DOHH2 (cell line): ENCODE results near the gene AFAP1.

ENCODE experiments used
- H3F3A ChIP-seq: fragments of 200-600 bp; sonication (generic), shearing (Covaris generic); 2 replicates; pipeline ENCODE4 v1.6.0; 2016; ENCODE audit warnings: antibody characterized with exemption, mild to moderate bottlenecking; ENCODE audit not compliant: control insufficient read depth, insufficient read depth
- H3K27ac ChIP-seq: fragments of 200-600 bp; sonication (generic); 2 replicates; pipeline ENCODE4 v1.5.1; 2014; ENCODE audit warnings: low read depth, mild to moderate bottlenecking, low read length, moderate library complexity
- H3K27me3 ChIP-seq: fragments of 200-600 bp; sonication (generic); 2 replicates; pipeline ENCODE4 v1.6.1; 2014; ENCODE audit warnings: mild to moderate bottlenecking, low read length, mixed read lengths; ENCODE audit not compliant: control insufficient read depth
- H3K36me3 ChIP-seq: fragments of 200-600 bp; sonication (generic); 2 replicates; pipeline ENCODE4 v1.6.1; 2014; ENCODE audit warnings: mild to moderate bottlenecking, low read length, moderate library complexity, mixed read lengths; ENCODE audit not compliant: control insufficient read depth
- H3K4me1 ChIP-seq: fragments of 200-600 bp; sonication (generic); 2 replicates; pipeline ENCODE4 v1.6.1; 2014; ENCODE audit warnings: mild to moderate bottlenecking, low read length, mixed read lengths; ENCODE audit not compliant: control insufficient read depth
- H3K4me2 ChIP-seq: fragments of 200-600 bp; sonication (generic); 2 replicates; pipeline ENCODE4 v1.6.0; 2014; ENCODE audit warnings: mild to moderate bottlenecking, low read length, moderate library complexity
- H3K4me3 ChIP-seq: fragments of 200-600 bp; sonication (generic); 2 replicates; pipeline ENCODE4 v1.5.1; 2014; ENCODE audit warnings: mild to moderate bottlenecking, low read length, mixed read lengths
- H3K79me2 ChIP-seq: fragments of 200-600 bp; sonication (generic); 2 replicates; pipeline ENCODE4 v1.6.1; 2014; ENCODE audit warnings: mild to moderate bottlenecking, low read length, mixed read lengths; ENCODE audit not compliant: control insufficient read depth
- H3K9me2 ChIP-seq: fragments of 200-600 bp; sonication (generic); replicated peaks from 2 replicates; pipeline ENCODE4 v1.6.1; 2014; ENCODE audit warnings: mild to moderate bottlenecking, low read length, mixed read lengths; ENCODE audit not compliant: control insufficient read depth
- H3K9me3 ChIP-seq: fragments of 200-600 bp; sonication (generic); 2 replicates; pipeline ENCODE4 v1.6.1; 2014; ENCODE audit warnings: antibody characterized with exemption, low read length, mixed read lengths; ENCODE audit not compliant: control insufficient read depth, insufficient read depth
- H4K20me1 ChIP-seq: fragments of 200-600 bp; sonication (generic); 2 replicates; pipeline ENCODE4 v1.6.0; 2014; ENCODE audit warnings: low read depth, mild to moderate bottlenecking, antibody characterized with exemption, low read length, moderate library complexity; ENCODE audit not compliant: control insufficient read depth, insufficient read depth
- EZH2phosphoT487 ChIP-seq: fragments of 200-600 bp; sonication (generic); IDR thresholded peaks from 2 replicates; pipeline ENCODE4 v1.6.1; 2017; ENCODE audit warnings: borderline replicate concordance, mild to moderate bottlenecking, antibody characterized with exemption, low read length, moderate library complexity, mixed read lengths
- TF ChIP-seq, protein P1 (sequence below): fragments of 200-600 bp; sonication (generic); IDR thresholded peaks from one replicate; pipeline ENCODE4 v1.5.1; 2014; ENCODE audit warnings: antibody characterized with exemption, mild to moderate bottlenecking, low read depth, low read length; ENCODE audit not compliant: poor library complexity, severe bottlenecking

AFAP1 gene

DNA sequence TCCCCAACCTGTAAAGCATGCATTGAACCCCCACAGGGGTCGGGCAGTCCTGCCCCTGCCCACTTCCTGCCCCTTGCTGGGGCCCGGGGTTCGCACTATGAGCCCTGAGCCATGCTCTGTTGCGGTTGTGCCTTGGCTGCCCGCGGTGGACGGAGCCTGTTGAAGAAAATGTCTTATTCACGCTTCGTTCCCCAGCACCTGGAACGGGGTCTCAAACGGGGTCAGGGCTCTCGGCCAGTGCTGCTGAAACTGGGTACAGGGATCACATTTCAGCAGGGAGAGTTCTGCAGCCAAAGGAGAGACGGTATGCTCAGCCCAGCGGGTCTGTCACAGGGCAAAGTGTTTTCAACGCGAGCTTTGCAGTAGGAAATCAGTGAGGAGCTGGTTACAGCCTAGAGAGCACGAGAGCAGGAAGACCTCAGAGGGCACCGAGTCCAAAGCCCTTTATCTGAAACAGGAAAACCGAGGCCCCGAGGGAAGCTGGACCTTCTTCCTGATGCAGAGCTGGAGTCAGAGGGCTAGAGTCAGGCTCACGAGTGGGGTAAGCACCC, 46.3 kb upstream of the AFAP1 start:
- no peak overlapping the region for H3K27ac ChIP-seq
- TF ChIP-seq, protein P1, sequence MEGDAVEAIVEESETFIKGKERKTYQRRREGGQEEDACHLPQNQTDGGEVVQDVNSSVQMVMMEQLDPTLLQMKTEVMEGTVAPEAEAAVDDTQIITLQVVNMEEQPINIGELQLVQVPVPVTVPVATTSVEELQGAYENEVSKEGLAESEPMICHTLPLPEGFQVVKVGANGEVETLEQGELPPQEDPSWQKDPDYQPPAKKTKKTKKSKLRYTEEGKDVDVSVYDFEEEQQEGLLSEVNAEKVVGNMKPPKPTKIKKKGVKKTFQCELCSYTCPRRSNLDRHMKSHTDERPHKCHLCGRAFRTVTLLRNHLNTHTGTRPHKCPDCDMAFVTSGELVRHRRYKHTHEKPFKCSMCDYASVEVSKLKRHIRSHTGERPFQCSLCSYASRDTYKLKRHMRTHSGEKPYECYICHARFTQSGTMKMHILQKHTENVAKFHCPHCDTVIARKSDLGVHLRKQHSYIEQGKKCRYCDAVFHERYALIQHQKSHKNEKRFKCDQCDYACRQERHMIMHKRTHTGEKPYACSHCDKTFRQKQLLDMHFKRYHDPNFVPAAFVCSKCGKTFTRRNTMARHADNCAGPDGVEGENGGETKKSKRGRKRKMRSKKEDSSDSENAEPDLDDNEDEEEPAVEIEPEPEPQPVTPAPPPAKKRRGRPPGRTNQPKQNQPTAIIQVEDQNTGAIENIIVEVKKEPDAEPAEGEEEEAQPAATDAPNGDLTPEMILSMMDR, result no peak
- TF ChIP-seq EZH2phosphoT487, result no peak
- no peaks in the 10 kb centered on the region for H4K20me1 ChIP-seq
- no peaks in the 10 kb centered on the region for H3K4me1 ChIP-seq
- no peaks in the 10 kb centered on the region for H3K9me2 ChIP-seq
- H3K79me2 ChIP-seq, result no peaks in the 10 kb centered on the region
- H3F3A ChIP-seq, result no peaks in the 10 kb centered on the region
- no peak overlapping the region for H3K4me2 ChIP-seq
- no peaks in the 10 kb centered on the region for H3K36me3 ChIP-seq
- H3K27me3 ChIP-seq, result no peaks in the 10 kb centered on the region
- H3K9me3 ChIP-seq, result no peaks in the 10 kb centered on the region
- no peak overlapping the region for H3K4me3 ChIP-seq

DNA sequence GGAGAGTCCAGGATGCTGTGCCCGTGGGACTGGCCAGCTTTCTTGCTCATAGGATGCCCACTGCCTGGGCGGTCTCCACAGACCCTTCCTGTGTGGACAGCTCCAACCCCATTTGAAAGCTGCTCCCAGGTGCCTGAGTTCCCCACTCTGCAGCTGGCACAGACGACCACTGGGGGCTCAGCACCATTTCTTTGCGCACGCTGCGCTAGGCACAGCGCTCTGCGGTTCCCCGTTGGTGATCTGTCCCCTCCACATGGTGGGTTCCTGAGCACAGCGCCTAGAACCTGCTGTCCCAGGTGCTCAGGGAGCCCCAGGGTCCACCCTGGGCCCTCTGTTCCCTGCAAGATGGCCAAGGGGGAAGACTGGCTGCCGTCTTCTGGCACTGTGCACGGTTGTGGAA, 45.4 kb upstream of the AFAP1 start:
- Histone ChIP-seq H3K9me2 (no peaks in the 10 kb centered on the region), H3K4me3 (no peak overlapping the region), H3K79me2 (no peaks in the 10 kb centered on the region), H3K4me2 (no peak overlapping the region), H3K9me3 (no peaks in the 10 kb centered on the region), H3K27ac (no peak overlapping the region), H4K20me1 (no peaks in the 10 kb centered on the region), H3K36me3 (no peaks in the 10 kb centered on the region), H3K4me1 (no peaks in the 10 kb centered on the region), H3K27me3 (0 out of 2 replicates have a peak, but pooled peaks cover under 1% of the 10 kb centered on the region), H3F3A (no peaks in the 10 kb centered on the region)
- TF ChIP-seq, protein P1, result no peak
- no peak for TF ChIP-seq EZH2phosphoT487

DNA sequence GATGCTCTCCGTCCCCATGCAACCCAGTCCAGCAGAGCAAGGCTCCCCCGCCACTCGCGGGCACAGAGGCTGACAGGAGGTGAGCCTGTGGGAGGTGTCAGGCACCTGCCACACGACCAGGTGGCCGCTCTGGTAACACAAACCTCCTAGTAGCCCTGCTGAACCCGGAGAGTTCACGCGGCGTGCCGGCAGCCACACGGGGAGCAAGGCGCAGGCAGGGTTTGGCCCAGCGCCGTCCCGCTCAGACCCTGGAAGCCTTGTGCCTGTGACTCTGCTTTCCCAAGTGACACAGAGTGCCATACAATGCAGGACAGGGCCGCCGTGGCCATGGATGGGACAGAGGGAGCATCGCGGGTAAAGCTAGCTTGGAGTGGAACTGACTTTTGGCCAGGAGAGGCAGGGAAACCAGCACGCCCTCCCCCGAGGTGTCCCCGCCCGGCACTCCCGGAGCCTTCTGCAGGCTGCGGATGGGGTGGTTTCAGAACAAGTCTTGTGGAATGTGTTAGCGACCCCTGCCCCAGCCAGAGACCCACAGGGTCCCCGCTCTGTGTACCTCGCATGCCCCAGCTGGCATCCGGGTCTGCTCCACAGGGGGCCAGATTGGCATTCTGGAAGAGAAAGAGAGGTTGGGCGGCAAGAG, 44.7 kb upstream of the AFAP1 start:
- H3F3A ChIP-seq, result no peaks in the 10 kb centered on the region
- peaks cover 6% of the 10 kb centered on the region; the same call in 1 of the 2 replicates for H3K27me3 ChIP-seq
- no peak overlapping the region for H3K4me3 ChIP-seq
- no peak for TF ChIP-seq EZH2phosphoT487
- TF ChIP-seq, protein P1, result no peak
- H3K36me3 ChIP-seq, result no peaks in the 10 kb centered on the region
- H3K4me1 ChIP-seq, result no peaks in the 10 kb centered on the region
- no peaks in the 10 kb centered on the region for H3K9me3 ChIP-seq
- no peaks in the 10 kb centered on the region for H3K9me2 ChIP-seq
- no peak overlapping the region for H3K27ac ChIP-seq
- H4K20me1 ChIP-seq, result no peaks in the 10 kb centered on the region
- H3K79me2 ChIP-seq, result no peaks in the 10 kb centered on the region
- H3K4me2 ChIP-seq, result no peak overlapping the region
